CD1c-positive myeloid dendritic cell (primary cell): ENCODE measurements around the gene SCTR.
A peak's percentile ranks its signal among the peaks of the same experiment; 100 is the strongest.

Experiments
- DNase-seq: peaks from one replicate; pipeline ENCODE4 v3.0.0-alpha.2; 2016; ENCODE audit errors: extremely low spot score

The SCTR gene

GRCh38 chr2:119523952-119524694, at the start of gene SCTR:
SCTR (minus strand) TSS chr2:119524483; CDS start chr2:119524226, 257 bp downstream.
- no peak for DNase-seq

- no peak for DNase-seq
These were observed 43.0 kb upstream of the SCTR start for GRCh38 chr2:119567292-119567691.

- no peak for DNase-seq
These were observed 41.2 kb upstream of the SCTR start for GRCh38 chr2:119565481-119565880.

- DNase-seq, result no peak
These were observed 29.5 kb upstream of the SCTR start for GRCh38 chr2:119553687-119554344.

- no peak for DNase-seq
These were observed 28.6 kb upstream of the SCTR start for GRCh38 chr2:119552902-119553301.

DNA sequence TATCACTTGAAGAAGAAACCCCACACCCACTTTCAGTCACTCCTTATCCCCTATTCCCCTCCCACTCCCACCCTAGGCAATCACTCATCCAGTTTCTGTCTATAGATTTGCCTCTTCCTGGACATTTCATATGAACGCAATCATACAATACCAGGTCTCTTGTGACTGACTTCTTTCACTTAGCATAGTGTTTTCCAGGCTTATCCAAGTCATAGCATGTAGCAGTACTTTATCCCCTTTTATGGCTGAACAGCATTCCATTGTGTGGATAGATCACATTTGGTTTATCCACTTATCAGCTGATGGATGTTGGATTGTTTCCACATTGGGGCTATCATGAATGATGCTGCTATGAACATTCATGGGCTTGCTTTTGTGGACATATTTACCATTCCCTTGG, 26.6 kb upstream of the SCTR start:
- DNase-seq, result no peak

DNA sequence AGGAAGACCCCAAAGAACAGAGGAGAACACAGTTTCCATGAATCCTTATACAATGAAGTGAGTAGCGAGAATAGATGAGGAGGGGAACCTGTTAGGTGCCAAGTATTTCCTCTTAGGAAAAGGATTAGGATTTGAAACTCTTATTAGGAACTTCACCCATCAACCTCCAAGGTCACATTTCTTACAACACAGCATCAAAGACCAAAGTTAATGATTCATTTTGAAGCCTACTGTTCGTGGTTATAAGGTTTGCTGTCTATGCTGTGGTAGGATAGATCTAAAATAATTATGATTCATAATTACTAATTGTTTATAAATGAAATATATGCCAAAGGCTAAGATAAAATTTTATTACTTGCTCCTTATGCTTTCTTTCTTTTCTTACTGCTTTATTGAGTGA, 26.1 kb upstream of the SCTR start:
- no peak for DNase-seq

DNA sequence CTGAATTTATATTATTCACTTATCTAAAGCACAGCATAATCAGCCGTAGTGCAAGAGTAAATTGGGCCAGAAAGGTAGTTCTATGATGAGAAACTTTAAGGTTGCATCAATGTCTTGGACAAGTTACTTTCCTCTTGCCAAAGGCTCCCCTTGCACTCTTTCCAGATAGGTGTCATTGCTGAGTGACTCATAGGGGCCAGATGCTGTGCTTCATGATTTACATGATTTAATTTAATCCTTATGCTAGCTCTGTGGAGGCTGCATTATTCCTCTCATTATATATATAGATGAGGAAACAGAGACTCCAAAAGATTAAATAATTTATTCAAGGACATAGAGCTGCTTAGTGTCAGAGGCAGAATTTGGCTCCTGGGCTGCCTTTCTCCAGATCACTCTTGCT, 25.0 kb upstream of the SCTR start:
- DNase-seq, result no peak

DNA sequence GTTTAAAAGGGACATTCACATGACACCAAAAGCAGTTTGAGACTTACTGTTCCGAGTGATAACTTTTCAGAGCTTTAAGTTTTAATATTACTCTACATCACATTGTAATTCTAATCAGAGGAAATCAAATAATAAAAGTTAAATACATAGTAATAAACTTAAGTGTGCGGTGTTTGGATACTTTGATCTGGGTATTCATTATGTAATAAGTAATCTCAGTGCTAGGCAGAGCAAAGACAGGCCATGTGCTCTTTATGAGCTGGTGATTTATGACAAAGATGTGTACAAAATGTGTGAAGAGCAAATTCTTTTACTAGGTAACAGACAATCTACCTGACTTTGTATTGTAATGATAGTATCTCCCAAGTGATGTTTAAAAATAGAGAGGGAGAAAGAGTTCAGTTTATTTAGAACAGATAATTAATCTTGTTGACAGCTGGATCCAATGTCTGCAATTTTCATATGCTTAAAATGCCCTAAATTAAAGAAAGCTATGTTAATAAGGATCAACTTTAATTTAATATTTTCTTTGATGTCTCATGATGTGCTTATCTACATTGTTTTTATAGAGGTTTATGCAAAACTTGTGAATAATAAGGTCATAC, 24.3 kb upstream of the SCTR start:
- no peak for DNase-seq

- DNase-seq, result no peak
These were observed 22.1 kb upstream of the SCTR start for GRCh38 chr2:119546447-119546767.

GRCh38 chr2:119545754-119546446, 21.6 kb upstream of the SCTR start:
- no peak for DNase-seq

DNA sequence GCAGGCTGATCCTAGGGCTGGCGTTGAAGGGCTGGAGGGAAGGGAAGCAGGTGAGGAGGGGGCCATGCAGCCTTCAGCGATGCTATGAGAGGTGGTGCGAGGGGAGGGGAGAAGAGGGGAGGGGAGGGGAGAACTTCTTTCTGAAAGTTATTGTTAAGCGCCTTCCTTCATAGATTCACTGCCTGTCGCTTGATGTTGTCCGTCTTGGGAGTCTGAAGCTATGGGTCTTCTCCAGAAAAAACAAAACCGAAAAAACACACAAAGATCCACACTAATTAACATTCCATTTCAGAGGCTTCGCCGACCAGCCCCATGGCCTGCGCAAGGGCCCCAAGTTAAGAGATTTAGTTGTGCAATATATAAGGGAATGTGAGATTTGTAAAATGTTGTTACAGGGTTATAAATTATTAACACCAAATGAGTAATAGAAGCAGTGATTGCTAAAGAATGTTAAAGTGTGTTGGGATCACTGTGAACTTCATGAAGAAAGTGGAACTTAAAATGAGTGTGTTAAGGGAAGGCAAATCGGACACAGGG, 20.7 kb upstream of the SCTR start:
- no peak for DNase-seq

DNA sequence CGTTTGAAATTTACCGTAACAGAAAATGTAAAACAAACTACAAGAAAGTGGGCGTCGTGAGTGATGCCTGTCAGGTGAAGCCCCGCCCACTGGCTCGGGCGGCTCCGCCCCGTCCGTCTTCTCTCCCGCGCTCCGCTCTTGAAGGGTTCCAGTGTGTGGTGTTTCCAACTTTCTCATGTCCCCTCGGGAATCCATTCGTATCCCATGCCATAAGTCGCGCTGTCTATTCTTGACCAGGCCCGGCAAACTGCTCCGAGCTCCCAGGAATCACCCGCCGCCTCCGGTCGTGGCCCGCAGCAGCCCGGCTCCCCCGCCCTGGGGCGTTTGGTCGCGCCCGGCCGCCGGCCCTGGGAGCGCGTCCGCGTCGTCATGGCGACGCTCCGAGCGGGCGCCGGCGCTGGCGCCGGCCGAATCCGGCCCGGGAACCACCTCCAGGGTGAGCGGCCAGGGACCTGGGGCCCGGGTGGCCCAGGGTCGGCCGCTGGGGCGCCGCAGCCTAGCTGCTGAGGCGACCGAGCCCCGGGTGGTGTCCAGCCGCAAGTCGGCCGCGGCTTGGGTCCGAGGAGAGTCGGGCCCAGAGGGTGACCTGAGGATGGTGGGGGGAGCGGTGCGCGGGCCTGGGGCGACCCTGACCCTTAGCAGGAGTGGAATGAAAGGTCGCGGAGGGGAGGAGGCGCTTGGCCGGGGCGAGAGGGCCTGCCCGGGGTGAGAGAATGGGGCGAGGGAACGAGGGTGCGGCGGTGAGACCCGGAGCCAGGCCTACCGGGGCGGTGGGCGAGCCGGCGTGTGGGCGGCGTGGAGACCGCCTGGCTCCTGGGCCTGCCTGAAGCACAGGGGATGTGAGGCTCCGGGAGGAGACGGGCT, 20.0 kb upstream of the SCTR start, which contains the start of gene CFAP221:
Gene CFAP221 (plus strand): TSS at position 375 of the 864 bp plus-strand sequence. CDS start 1,683 bp downstream, outside the sequence.
- peak; percentile 56 for DNase-seq

GRCh38 chr2:119541476-119541875, 17.2 kb upstream of the SCTR start:
- no peak for DNase-seq

GRCh38 chr2:119537792-119538191, 13.5 kb upstream of the SCTR start:
- DNase-seq, result no peak

DNA sequence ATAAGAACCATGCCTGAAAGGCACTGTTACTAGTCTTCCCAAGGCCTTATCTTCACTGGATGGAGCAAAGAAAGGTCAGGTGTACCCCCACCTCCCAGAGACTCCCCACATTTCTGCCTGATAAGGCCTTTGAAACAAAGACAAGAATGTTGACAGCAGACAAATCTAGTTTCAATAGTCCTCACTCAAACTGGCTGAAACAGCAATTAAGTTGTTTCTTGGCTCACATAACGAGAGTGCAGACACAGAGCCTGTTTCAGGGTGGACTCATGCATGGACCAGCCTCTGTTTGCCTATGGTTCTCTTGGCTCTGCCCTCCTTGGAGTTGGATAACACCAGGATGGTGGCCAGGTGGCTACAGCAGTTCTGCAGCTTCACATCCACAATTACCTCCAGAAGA, 12.4 kb upstream of the SCTR start:
- DNase-seq, result no peak

- DNase-seq, result no peak
These were observed 11.9 kb upstream of the SCTR start for GRCh38 chr2:119536211-119536610.

DNA sequence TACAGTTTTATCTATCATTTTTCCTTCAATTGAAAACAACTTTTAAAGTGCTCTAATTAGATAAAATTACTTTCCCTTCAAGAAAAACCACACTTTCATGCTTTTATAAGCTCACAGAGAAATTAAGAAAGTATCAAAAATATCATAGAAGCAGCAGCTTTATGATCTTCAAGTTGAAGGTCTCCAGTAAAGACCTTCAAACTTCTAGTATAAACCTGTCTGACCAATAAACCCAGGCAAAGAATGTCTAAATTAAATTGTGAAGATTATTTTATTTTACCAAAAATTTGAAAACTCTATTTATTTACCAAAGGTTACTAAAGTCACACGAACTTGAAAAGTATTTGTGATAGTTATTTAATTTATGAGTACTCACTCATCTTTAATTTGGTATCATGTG, 9.3 kb upstream of the SCTR start:
- no peak for DNase-seq

DNA sequence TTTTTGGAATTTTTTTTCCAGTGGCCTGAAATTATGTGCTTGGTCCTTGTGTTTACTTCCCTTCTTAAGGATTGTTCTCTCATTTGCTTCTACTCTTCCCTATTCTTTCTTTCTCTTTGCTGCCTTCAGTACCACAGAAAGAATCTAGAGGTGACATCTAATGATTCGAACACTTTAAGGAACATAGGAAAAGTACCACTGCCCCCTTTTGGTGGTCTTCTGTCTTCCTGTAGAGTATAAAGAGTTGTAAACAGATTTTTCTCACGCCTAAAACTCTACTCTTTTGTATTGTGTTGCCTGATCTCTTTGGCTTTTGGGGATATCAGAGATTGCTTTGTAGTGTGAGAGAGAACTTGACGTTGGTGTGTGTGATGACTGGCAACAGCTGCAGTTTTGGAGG, 7.0 kb upstream of the SCTR start:
- DNase-seq, result no peak

GRCh38 chr2:119527999-119528398, 3.7 kb upstream of the SCTR start:
- no peak for DNase-seq

DNA sequence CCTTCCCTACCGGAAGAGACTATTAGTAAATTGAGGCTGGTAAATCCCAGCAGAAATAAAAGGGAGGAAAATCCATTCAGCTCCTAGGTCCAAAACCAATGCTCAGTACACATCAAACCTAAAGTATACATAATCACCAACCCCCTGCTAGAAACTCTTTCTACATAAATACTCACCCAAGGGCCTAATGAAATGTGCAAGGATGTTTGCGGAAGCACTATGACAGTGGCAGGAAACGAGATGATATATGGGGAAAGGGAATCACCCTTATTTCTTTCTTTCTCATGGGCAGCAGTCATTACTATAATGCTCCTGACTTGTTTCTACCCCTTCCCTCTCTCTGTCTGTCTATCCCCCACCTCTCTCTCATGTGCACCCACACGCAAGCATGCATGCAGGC, 1.3 kb upstream of the SCTR start:
- DNase-seq, result no peak
